Measurements from ENCODE around the gene USP6NL.

USP6NL gene

DNA sequence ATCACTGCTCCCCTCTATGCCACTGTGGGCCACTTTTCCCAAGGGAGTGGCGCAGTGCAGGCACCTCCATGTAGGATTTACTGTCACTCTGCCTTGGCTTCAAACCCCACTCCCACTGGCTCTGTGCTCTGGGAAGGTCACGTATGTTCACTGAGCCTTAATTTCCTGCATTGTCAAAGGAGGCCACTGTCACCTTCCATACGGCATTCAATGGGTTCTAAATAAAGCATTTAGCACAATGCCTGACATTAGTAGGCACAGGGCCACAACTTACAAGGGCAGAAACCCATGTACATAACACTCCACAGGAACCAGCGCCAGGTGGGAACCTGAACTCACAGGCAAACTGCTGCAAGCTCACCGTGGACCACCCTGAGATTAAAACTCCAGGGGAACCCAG is 196.4 kb downstream of the USP6NL start:
- no peak for DNase-seq (ENCODE audit: low spot score)

DNA sequence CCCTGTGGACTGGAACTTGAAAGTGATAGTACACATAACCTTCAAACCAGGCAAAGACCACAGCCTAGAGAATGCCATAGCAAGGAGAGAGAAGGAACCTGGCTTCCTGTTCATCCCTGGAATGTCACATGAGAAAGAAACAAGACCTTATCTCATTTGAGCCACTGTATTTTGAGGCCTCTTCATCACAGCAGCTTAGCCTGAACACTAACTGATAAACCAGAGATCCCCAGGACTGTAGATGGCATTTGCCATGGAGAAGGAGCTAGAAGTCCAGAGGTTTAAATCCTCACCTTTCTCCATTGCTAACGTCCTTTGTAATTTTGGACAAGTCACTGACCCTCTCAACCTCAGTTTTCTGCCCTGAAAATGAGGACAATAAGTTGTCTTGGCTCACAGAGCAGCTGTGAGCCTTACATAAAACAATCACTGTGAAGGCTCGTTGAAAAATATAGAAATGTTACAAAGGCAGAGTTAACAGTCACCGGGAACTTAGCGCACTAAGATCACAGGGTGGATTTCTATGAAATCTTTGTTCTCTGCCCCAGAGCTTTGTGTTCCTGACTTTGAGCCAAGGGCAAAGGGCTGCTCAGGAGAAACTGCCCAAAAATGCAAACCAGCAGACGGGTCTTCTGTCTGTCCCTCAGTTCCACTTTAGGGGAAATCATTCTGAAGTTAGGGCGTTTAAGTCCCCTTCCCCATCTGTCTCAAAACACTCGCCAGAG is 197.0 kb downstream of the USP6NL start:
- no peak for DNase-seq (ENCODE audit: low spot score)

DNA sequence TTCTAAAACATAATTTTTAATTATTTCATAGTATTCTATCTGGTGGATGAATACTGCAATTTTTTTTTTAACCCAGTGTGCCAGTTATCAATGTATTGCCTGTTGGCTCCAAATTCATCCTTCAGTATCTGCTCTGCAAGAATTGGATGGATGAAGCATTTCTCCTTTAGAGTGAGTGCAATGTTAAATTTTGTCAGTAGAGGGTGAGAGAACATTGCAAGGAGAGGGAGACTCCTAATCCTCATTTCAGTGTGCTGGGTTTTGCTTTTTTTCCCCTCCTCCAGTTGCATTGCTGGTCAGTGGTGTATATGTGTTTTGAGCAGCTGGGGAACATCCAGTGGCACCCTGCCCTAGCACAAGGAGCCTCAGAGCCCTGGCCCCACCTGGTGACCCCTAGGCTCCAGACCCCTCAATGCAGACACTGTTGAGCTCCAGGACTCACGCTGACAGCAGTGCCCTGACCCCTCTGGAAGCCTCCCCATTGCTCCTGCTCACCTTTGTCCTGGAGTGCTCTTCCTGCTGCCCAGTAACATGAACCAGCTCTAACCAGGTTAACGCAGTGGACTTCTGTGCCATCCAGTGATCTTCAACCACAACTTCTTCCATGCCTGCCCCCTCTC is 199.4 kb downstream of the USP6NL start:
- no peak for DNase-seq (ENCODE audit: low spot score)

DNA sequence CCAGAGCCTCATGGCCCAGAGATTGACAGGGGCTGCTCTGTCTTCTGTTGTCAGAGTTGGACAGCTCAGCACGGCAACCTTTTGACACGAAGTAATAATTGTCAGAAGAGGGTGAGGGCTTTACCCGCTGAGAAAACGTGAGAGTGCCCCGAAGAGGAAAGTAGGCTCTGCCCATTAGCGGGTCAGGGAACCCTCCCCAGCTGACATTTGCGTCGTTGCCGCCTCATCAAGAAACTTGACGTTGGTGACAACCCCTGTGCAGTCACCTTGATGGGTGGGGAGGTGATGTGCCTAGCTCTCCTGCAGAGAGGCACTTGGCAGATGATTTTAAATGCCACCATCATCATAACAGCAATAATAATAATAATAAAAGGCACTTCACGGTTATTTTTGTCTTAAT is 202.1 kb downstream of the USP6NL start:
- DNase-seq (ENCODE audit: low spot score) = no peak

DNA sequence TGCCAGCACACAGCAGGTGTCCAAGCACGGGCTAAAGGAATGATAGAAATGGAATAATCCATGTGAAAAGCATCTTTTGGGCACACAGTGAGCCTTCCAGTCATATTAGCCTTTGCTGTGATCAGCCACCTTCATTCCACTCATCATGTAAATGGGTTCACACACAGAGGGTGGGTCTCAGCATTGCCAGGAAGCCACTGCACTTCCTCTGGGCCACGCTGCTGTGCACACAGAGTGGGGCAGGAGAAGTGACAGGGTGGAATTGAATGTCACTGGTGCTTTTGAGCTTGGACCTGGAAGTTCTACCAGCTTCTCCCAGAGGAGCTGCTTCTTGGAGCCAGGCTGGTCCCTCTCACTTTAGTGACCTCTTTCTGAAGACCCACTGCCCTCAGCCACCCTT is 203.5 kb downstream of the USP6NL start:
- DNase-seq (ENCODE audit: low spot score) = no peak

DNA sequence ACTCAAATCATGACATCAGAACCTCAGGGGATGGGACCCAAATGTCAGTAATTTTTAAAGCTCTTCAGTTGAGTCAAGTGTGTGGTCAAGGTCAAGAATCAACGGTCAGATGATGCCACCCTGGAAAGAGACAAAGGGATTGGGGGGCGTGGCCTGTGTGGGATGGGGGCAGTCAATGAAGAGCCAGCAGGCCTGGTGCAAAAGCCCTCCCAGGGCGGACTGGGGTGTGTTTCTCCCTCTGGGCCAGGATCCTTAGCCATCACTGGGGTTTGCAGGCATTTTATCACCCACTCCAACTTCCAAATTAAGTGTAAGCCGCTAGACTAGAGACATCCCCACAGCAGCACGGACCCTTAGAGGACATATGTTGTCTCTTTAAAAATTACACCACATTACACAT is 204.7 kb downstream of the USP6NL start:
- DNase-seq (ENCODE audit: low spot score) = no peak

DNA sequence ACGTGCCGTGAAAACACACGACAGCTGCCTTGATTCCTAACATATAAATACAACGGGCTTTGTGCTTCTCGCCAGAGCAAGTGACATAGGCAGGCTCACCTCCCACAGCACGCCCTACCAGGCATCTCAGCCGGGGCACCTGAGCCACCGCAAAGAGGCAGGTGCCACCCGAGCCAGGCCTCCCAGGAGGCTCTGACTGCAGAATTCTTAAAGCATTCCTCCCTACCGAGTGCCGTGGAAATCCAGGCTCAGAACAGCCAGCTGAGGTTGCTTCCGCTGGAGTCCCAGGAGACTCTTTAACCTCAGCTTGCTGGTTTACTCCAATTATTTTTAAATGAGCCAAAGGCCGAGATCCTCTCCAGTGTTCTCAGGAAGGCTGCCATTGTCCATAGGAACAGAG is 206.5 kb downstream of the USP6NL start:
- DNase-seq (ENCODE audit: low spot score) = no peak
